HL-60 (cell line): ENCODE measurements around the gene CASP3.

ENCODE experiments used
- DNase-seq, 2 experiments: peaks; one replicate each; pipeline ENCODE4 v3.0.0-alpha.2; 2010 to 2020; ENCODE audit warnings: low read depth in 1 of 2, low spot score in 1 of 2
- H3K27ac ChIP-seq: fragments of 250-450 bp; sonication (Bioruptor Pico); replicated peaks from 2 replicates; pipeline ENCODE4 v1.5.1; 2020; ENCODE audit warnings: mild to moderate bottlenecking, moderate library complexity
- H3K27me3 ChIP-seq: fragments of 250-450 bp; sonication (Bioruptor Pico); 2 replicates; pipeline ENCODE4 v1.5.1; 2021; ENCODE audit warnings: mild to moderate bottlenecking, moderate library complexity; ENCODE audit not compliant: insufficient read depth, poor library complexity, severe bottlenecking
- H3K4me3 ChIP-seq: replicated peaks from 2 replicates; pipeline ENCODE4 v1.5.1; 2011; ENCODE audit warnings: mild to moderate bottlenecking, control low read depth, low read length; ENCODE audit not compliant: insufficient read depth
- GABPA ChIP-seq: IDR thresholded peaks from 2 replicates; pipeline ENCODE4 v1.6.1; 2012; ENCODE audit warnings: low read depth
- POLR2AphosphoS5 ChIP-seq: IDR thresholded peaks from 2 replicates; pipeline ENCODE4 v1.6.1; 2012; ENCODE audit warnings: low read depth
- SPI1 ChIP-seq: IDR thresholded peaks from 2 replicates; pipeline ENCODE4 v1.6.1; 2012; ENCODE audit warnings: low read depth, mild to moderate bottlenecking, borderline replicate concordance
- TF ChIP-seq, protein P1 (sequence below): IDR thresholded peaks from one replicate; pipeline ENCODE4 v1.5.1; 2011; ENCODE audit warnings: low read length, control low read depth, inconsistent platforms; ENCODE audit not compliant: insufficient read depth
- TF ChIP-seq, protein P2 (sequence below): IDR thresholded peaks from 2 replicates; pipeline ENCODE4 v1.6.1; 2012; ENCODE audit warnings: low read depth; ENCODE audit not compliant: insufficient replicate concordance

CASP3 gene

DNA sequence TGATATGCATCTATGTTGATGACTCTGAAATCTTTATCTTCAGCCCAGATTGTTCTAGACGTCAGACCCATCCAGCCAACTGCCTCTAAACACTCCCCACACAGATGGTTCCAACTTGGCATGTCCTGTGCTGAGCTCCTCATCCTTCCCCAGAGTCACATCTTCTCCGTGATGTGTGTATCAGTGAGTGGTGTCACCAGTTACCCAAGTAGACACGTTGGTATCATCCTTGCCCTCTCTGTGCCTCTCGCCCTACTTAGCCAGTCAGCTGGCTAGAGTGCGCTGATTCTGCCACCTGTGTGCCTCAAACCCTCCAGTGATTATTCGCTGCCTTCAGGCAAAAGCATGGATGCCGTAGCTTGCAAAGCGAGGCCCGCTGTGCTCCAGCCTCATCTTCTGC lies 18.8 kb upstream of the CASP3 start:
- H3K4me3 ChIP-seq = no peak overlapping the region
- TF ChIP-seq, protein P1, sequence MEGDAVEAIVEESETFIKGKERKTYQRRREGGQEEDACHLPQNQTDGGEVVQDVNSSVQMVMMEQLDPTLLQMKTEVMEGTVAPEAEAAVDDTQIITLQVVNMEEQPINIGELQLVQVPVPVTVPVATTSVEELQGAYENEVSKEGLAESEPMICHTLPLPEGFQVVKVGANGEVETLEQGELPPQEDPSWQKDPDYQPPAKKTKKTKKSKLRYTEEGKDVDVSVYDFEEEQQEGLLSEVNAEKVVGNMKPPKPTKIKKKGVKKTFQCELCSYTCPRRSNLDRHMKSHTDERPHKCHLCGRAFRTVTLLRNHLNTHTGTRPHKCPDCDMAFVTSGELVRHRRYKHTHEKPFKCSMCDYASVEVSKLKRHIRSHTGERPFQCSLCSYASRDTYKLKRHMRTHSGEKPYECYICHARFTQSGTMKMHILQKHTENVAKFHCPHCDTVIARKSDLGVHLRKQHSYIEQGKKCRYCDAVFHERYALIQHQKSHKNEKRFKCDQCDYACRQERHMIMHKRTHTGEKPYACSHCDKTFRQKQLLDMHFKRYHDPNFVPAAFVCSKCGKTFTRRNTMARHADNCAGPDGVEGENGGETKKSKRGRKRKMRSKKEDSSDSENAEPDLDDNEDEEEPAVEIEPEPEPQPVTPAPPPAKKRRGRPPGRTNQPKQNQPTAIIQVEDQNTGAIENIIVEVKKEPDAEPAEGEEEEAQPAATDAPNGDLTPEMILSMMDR = no peak
- TF ChIP-seq, protein P2, sequence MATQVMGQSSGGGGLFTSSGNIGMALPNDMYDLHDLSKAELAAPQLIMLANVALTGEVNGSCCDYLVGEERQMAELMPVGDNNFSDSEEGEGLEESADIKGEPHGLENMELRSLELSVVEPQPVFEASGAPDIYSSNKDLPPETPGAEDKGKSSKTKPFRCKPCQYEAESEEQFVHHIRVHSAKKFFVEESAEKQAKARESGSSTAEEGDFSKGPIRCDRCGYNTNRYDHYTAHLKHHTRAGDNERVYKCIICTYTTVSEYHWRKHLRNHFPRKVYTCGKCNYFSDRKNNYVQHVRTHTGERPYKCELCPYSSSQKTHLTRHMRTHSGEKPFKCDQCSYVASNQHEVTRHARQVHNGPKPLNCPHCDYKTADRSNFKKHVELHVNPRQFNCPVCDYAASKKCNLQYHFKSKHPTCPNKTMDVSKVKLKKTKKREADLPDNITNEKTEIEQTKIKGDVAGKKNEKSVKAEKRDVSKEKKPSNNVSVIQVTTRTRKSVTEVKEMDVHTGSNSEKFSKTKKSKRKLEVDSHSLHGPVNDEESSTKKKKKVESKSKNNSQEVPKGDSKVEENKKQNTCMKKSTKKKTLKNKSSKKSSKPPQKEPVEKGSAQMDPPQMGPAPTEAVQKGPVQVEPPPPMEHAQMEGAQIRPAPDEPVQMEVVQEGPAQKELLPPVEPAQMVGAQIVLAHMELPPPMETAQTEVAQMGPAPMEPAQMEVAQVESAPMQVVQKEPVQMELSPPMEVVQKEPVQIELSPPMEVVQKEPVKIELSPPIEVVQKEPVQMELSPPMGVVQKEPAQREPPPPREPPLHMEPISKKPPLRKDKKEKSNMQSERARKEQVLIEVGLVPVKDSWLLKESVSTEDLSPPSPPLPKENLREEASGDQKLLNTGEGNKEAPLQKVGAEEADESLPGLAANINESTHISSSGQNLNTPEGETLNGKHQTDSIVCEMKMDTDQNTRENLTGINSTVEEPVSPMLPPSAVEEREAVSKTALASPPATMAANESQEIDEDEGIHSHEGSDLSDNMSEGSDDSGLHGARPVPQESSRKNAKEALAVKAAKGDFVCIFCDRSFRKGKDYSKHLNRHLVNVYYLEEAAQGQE = no peak
- no peak for DNase-seq
- H3K27ac ChIP-seq = peak overlapping the region; percentile 65
- H3K27me3 ChIP-seq = no peaks in the 10 kb centered on the region

DNA sequence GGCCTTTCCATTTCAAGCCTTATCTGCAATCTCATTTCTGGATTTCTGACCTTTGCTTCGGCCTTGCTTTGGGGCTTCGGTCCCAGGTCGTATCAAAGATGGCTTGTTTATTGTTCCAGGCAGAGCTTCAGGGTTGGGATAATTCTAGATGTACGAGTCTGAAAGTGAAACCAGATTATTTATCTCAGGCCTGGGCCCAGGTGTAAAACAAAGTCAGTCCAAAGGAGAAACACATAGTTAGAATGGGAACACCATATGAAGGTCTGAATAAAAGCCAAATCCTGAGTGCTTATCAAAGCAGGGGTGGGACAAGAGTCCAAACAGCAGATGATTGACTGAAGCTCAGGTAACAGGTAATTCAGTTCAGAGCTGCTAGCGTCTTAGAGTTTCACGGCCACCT lies 17.4 kb upstream of the CASP3 start:
- DNase-seq = no peak
- Histone ChIP-seq H3K4me3 (no peak overlapping the region), H3K27me3 (no peaks in the 10 kb centered on the region), H3K27ac (no peak overlapping the region)
- TF ChIP-seq SPI1 = no peak
- TF ChIP-seq, protein P1 = no peak
- TF ChIP-seq POLR2AphosphoS5 = no peak
- TF ChIP-seq, protein P2 = no peak
- no peak for TF ChIP-seq GABPA

DNA sequence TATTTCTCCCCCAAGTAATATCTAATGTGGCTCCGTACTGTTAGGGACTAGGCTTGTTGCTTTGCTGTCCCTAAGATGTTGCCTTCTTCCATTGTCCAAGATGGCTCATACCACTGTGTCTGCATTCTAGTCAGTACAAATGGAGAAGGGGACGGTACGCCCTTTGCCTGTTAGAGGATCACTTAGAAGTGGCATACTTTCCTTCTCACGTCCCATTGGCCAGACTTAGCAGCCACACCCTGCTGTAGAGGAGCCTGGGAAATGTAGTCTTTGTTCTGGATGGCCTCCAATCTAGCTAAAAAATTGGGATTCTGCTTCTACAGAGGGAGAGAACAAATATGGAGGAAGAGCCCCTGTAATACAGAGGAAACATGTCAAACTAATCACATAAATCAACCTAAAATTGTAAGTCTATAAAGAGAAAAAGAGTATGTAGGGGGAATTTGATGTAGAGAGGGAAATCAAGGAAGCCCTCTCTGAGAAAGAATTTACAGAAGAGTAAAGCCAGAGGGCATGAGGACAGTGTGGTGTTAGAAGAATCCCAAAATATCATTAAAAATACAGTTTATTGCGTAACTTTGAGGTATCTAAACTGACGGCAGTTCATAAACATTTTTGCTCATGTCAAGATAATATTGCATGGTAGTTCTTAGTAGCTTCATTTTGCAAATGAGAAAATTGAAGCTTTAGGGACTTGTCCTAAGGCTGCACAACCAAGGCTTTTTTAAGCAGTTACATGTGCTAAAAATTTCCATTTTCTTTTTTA lies 15.4 kb upstream of the CASP3 start:
- no peak overlapping the region for H3K27ac ChIP-seq
- H3K27me3 ChIP-seq = no peaks in the 10 kb centered on the region
- TF ChIP-seq POLR2AphosphoS5 = no peak
- TF ChIP-seq SPI1 = no peak
- TF ChIP-seq, protein P2 = no peak
- TF ChIP-seq, protein P1 = no peak
- no peak for TF ChIP-seq GABPA
- no peak overlapping the region for H3K4me3 ChIP-seq
- peak in 1 of 2 experiments; percentile 20 for DNase-seq
